HAP-1 (cell line): ENCODE results near the gene TTYH1.

Experiments used
- DNase-seq, 2 experiments: peaks; one replicate each; pipeline ENCODE4 v3.0.0-alpha.2; 2016 to 2020; ENCODE audit warnings: low spot score in 2 of 2
- H3K27me3 ChIP-seq: fragments of 250-450 bp; sonication (Bioruptor Pico); 2 replicates; pipeline ENCODE4 v1.5.1; 2020; ENCODE audit warnings: low read depth, mild to moderate bottlenecking, moderate library complexity
- H3K36me3 ChIP-seq: fragments of 250-450 bp; sonication (Bioruptor Pico); replicated peaks from 2 replicates; pipeline ENCODE4 v1.5.1; 2020; ENCODE audit warnings: mild to moderate bottlenecking
- H3K4me1 ChIP-seq: fragments of 250-450 bp; sonication (Bioruptor Pico); 2 replicates; pipeline ENCODE4 v1.5.1; 2020; ENCODE audit warnings: mild to moderate bottlenecking
- H3K4me3 ChIP-seq: fragments of 250-450 bp; sonication (Bioruptor Pico); 2 replicates; pipeline ENCODE4 v1.5.1; 2020; ENCODE audit warnings: mild to moderate bottlenecking, moderate library complexity
- H3K9me3 ChIP-seq: fragments of 250-450 bp; sonication (Bioruptor Pico); 2 replicates; pipeline ENCODE4 v1.5.1; 2020; ENCODE audit warnings: mild to moderate bottlenecking, moderate library complexity
- in situ Hi-C: fragments of 300-500 bp; cut with MboI; formaldehyde crosslinking; loops from 3 replicates; pipeline ENCODE4 v1.14.3; 2020; ENCODE audit warnings: low sequenced_read_pairs, inconsistent platforms, mixed read lengths

TTYH1 gene

DNA sequence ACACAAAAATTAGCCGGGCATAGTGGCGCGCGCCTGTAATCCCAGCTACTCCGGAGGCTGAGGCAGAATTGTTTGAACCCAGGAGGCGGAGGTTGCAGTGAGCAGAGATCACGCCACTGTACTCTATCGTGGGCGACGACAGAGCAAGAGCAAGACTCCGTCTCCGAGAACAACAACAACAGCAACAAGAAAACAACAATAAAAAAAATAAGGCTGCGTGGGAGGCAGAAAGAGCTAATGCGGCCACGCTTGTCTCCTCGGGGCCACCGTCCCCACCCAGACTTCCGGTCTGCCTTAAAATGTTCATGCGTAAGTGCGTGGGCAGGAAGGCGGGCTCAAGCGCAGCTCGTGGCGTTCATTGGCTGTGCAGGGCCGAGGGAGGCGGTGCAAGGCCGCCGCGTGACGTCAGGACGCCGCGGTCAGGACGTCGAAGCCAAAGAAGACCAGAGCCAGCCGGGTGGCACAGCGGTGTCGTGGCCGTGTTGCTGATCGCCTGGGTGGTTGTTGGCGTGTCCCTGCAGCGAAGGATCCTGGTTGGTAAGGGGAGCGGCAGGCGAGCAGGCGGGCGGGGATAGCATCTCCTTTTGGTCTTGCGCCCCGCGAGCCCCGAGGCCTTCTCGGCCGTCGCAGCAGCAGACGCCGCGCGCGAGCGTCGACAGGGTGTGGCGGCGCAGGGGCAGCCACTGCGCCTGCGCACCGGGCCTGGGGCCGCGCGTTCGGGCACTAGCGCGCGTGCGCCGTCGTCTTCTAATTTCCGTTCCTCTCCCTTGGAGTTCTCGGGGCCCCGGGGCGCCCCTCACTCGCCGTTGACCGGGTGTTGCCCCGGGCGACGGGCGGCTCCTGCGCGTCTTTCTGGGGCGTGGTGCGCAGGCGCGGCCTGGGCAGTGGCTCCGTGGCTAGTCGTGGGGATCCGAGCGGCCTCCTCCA is 33.8 kb downstream of the TTYH1 start, which contains the start of gene LENG8:
Gene LENG8, plus strand, starts transcription at position 426 of the 927 bp plus-strand sequence. CDS start 2,146 bp downstream, outside the sequence.
- peaks cover 41% of the 10 kb centered on the region for H3K36me3 ChIP-seq
- in situ Hi-C loops, result no loop called here

DNA sequence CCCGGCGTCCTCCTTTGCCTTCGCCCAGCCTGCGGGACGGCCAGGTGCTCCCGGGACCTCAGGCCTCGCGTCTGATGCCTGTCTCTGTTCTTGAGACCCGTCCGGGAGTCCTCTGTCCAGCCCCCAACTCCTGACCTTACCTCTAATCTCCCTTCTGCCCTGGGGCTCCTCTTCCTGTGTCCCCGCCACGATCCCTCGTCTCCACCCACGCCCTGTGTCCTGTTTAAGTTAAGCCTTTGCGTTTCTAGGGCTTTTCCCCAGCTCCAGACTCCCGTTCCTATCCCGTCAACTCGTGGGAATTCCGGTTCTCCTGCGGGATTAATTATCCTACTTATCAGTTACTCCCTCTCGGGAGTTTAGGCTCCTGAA is 34.4 kb downstream of the TTYH1 start:
- DNase-seq, result no peak
- H3K4me3 ChIP-seq, result peak overlapping the region; percentile 94
- 0 out of 2 replicates have a peak, but pooled peaks cover 3% of the 10 kb centered on the region for H3K9me3 ChIP-seq
- H3K36me3 ChIP-seq, result peaks cover 47% of the 10 kb centered on the region
- in situ Hi-C loops, result loop anchor here (25.0 kb wide), 1 partner anchor 1213 kb away; the partner anchor contains the start of gene U2AF2
- peaks cover 10% of the 10 kb centered on the region for H3K4me1 ChIP-seq
- no peaks in the 10 kb centered on the region for H3K27me3 ChIP-seq

More for the DNA sequence above, 33.8 kb downstream of the TTYH1 start, which contains the start of gene LENG8:
- peaks cover 10% of the 10 kb centered on the region for H3K4me1 ChIP-seq
- 0 out of 2 replicates have a peak, but pooled peaks cover 3% of the 10 kb centered on the region for H3K9me3 ChIP-seq
- peak within 1 kb of the TSS; percentile 94 for H3K4me3 ChIP-seq
- H3K27me3 ChIP-seq, result no peaks in the 10 kb centered on the region
- DNase-seq, result peak; percentile 88 to 95

DNA sequence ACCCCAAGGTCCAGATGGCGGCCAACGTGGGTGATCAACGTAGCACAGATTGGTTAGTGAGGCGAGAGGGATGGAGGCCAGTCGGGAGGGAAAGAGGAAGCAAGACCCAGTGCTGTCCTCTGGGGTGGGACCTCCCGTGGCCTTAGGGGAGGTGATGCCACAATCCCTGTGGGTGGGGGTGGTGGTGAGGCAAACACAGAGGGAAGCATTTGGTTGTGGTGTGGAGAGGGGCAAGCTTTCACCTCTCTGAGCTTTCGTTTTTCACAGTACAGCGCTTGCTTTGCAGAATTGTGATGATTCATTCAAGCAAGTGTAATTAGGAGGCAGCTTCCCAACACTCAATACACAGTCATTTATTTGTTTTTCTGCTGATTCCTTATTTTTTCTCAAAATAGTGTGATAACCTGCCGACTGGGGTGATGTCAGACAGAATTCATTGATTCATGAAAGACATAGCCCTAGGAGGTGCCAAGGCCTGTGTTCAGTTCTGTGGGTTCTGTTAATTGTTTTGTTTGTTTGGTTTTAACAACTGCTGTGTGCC is 36.1 kb downstream of the TTYH1 start:
- Histone ChIP-seq H3K27me3 (no peaks in the 10 kb centered on the region), H3K36me3 (peaks cover 64% of the 10 kb centered on the region), H3K9me3 (0 out of 2 replicates have a peak, but pooled peaks cover 3% of the 10 kb centered on the region), H3K4me1 (peaks cover 10% of the 10 kb centered on the region), H3K4me3 (no peak overlapping the region; the same call in 1 of the 2 replicates)
- in situ Hi-C loops, result loop anchor here (25.0 kb wide), 1 partner anchor 1211 kb away; the partner anchor contains the start of gene U2AF2
- DNase-seq, result no peak

DNA sequence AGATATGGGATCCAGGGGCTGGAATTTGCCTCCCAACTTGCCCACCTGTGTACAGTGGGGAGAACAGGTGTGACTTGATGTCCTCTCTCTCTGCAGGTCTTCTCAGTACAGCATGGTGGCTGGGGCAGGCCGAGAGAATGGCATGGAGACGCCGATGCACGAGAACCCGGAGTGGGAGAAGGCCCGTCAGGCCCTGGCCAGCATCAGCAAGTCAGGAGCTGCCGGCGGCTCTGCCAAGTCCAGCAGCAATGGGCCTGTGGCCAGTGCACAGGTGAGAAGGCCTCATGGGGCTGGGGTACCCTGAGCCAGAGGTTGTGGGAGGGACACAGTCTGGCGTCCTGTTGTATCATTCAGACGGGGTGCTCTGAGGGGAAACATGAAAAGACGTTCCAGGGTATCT is 36.7 kb downstream of the TTYH1 start:
- peaks cover 7% of the 10 kb centered on the region for H3K4me1 ChIP-seq
- in situ Hi-C loops, result loop anchor here (25.0 kb wide), 1 partner anchor 1210 kb away; the partner anchor contains the start of gene U2AF2
- no peak for DNase-seq

DNA sequence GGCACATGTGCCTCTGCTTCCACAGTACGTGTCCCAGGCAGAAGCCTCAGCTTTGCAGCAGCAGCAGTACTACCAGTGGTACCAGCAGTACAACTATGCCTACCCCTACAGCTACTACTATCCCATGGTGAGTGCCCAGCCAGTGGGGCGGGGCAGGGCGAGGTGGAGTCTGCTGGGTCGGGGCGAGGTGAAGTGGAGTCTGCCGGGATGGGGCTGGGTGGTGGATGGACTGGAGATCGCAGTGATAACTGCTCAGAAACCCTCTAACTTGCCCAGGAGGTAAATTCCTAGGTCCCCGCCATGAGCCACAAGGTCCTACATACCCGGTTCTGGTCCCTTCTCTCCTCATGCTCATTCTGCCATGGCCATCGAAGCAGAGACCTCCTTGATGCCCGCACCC is 37.4 kb downstream of the TTYH1 start:
- H3K4me3 ChIP-seq, result no peak overlapping the region
- H3K27me3 ChIP-seq, result no peaks in the 10 kb centered on the region
- DNase-seq, result no peak
- peaks cover 3% of the 10 kb centered on the region; the same call in 1 of the 2 replicates for H3K4me1 ChIP-seq
- in situ Hi-C loops, result loop anchor here (25.0 kb wide), 1 partner anchor 1210 kb away; the partner anchor contains the start of gene U2AF2
- peaks cover 77% of the 10 kb centered on the region for H3K36me3 ChIP-seq
- 0 out of 2 replicates have a peak, but pooled peaks cover 3% of the 10 kb centered on the region for H3K9me3 ChIP-seq

More for the DNA sequence above, 36.7 kb downstream of the TTYH1 start:
- H3K9me3 ChIP-seq, result 0 out of 2 replicates have a peak, but pooled peaks cover 3% of the 10 kb centered on the region
- no peaks in the 10 kb centered on the region for H3K27me3 ChIP-seq
- H3K4me3 ChIP-seq, result no peak overlapping the region
- H3K36me3 ChIP-seq, result peaks cover 70% of the 10 kb centered on the region

DNA sequence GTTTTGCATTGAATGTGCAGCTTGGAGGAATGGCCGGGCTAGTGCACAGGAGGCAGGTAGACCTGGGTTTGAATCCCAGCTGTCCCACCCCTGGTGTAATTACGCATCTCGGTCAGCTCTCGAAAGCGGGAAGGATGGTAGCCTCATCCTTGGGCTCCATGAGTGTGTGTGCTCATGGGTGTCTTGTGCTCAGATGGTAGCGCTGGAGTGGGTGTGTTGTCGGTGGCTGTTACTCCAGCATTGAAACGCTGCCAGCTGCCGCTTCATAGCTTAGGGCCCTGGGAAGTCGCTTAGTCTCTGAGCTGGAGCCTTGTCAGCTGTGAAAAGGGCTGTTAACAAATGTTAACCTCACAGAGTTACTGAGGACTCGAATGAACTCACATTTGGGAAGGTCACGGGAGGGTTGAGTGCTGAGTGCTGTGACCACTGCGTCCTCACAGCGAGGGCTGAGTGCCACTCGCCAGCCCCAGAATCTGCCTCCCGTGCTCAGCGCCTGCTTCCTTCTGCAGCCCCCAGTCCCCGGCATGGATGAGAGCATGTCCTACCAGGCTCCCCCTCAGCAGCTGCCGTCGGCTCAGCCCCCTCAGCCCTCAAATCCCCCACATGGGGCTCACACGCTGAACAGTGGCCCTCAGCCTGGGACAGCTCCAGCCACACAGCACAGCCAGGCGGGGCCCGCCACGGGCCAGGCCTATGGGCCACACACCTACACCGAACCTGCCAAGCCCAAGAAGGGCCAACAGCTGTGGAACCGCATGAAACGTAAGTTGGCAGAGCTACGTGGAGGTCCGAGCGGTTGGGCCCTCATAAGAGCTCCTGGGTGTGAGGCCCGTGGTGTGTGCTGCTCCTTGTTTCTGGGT is 38.9 kb downstream of the TTYH1 start:
- in situ Hi-C loops, result loop anchor here (25.0 kb wide), 1 partner anchor 1208 kb away; the partner anchor contains the start of gene U2AF2
- DNase-seq, result no peak
- Histone ChIP-seq H3K27me3 (no peaks in the 10 kb centered on the region), H3K36me3 (peaks cover 92% of the 10 kb centered on the region), H3K4me1 (peaks cover 3% of the 10 kb centered on the region; the same call in 1 of the 2 replicates), H3K9me3 (no peaks in the 10 kb centered on the region), H3K4me3 (no peak overlapping the region)

DNA sequence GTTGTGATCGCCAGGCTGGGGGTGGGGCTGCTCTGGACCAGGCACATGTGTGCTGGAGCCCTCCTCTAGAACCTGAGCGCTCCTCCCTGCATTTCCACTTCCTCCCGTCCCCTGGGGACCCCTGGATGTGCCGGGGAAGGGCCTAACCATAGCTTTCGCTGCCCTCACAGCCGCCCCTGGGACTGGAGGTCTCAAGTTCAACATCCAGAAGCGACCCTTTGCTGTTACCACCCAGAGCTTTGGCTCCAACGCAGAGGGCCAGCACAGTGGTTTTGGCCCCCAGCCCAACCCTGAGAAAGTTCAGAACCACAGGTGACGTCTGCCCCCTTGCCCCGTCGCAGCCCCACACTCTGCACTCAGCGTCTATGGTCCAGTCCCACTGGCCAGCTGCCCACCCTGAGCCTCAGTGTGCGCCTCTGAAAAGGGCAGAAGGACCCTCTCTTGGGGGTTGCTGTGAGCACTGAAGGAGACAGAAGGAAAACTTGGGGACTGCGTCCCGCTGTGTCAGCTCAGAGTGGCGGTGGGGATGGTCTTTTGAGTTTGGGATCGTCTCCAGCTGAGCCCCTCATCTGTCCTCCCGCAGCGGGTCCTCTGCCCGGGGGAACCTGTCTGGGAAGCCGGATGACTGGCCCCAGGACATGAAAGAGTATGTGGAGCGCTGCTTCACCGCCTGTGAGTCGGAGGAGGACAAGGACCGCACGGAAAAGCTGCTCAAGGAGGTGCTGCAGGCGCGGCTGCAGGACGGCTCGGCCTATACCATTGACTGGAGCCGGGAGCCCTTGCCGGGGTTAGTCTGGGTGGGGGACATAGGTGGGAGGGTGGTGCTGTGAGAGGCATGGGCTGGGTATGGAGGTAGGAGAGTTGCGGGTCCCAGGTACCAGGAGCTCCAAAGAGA is 39.8 kb downstream of the TTYH1 start:
- Histone ChIP-seq H3K36me3 (peaks cover 93% of the 10 kb centered on the region), H3K9me3 (no peaks in the 10 kb centered on the region), H3K4me1 (peaks cover 3% of the 10 kb centered on the region; the same call in 1 of the 2 replicates), H3K27me3 (no peaks in the 10 kb centered on the region), H3K4me3 (no peak overlapping the region)
- in situ Hi-C loops, result loop anchor here (25.0 kb wide), 1 partner anchor 1207 kb away; the partner anchor contains the start of gene U2AF2
- DNase-seq, result no peak

DNA sequence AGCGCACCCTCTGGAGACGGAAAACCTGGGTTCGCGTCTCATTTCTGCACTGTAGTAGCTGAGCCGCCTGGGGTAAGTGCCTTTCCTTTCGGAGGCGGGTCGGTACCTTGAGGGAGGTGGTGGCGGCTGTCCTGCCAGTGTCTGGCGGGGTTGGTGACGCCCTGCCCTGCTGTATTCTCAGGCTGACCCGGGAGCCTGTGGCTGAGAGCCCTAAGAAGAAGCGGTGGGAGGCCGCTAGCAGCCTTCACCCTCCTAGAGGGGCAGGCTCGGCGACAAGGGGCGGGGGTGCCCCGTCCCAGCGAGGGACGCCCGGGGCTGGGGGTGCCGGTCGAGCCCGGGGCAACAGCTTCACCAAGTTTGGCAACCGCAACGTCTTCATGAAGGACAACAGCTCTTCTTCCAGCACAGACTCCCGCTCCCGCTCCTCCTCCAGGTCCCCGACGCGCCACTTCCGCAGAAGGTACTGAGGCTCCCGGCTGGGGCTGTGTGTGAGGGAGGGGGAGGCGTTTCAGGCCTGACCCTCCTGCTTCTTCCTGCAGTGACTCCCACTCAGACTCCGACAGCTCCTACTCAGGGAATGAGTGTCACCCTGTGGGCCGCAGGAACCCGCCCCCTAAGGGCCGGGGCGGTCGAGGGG is 40.6 kb downstream of the TTYH1 start:
- in situ Hi-C loops, result loop anchor here (25.0 kb wide), 1 partner anchor 1206 kb away; the partner anchor contains the start of gene U2AF2
- H3K9me3 ChIP-seq, result no peaks in the 10 kb centered on the region

DNA sequence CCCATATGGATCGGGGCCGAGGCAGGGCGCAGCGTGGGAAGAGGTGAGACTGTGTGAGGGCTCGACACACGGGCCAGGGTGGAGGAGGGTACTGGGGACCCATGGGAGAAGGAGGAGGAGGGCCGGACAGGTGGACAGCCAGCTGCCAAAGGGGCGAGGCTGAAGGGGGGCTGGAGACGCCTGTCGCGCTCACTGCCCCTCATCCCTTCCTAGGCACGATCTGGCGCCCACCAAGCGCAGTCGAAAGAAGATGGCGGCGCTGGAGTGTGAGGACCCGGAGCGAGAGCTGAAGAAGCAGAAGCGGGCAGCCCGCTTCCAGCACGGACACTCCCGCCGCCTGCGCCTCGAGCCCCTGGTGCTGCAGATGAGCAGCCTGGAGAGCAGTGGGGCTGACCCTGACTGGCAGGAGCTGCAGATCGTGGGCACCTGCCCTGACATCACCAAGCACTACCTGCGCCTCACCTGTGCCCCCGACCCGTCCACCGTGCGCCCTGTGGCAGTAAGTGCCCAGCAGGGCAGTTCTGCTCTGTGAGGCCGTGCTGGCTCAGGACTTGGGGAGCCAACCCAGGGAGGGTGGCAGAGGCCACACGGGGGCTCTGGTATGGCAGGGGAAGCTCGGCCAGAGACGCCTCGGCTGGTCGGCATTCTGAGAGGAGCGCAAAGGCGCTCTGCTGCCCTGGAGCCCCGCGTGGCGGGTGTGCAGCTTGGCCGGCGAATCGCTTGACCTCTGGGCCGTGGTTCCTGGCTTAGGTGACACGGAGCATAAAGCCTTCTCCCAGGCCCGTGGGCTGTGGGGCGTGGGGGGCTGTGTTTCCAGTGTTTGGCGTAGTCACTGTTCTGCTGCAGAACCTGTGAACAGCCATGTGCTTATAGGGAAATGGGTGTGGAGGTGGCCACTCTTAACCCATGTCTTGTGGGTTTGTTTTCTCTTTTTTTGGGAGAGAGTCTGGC is 41.4 kb downstream of the TTYH1 start:
- Histone ChIP-seq H3K27me3 (no peaks in the 10 kb centered on the region), H3K4me3 (no peak overlapping the region), H3K4me1 (no peaks in the 10 kb centered on the region), H3K36me3 (peaks cover 91% of the 10 kb centered on the region), H3K9me3 (no peaks in the 10 kb centered on the region)
- in situ Hi-C loops, result loop anchor here (25.0 kb wide), 1 partner anchor 1206 kb away; the partner anchor contains the start of gene U2AF2
- no peak for DNase-seq

More for the DNA sequence above, 40.6 kb downstream of the TTYH1 start:
- no peak for DNase-seq
- Histone ChIP-seq H3K4me3 (no peak overlapping the region), H3K27me3 (no peaks in the 10 kb centered on the region), H3K4me1 (peaks cover under 1% of the 10 kb centered on the region; the same call in 1 of the 2 replicates), H3K36me3 (peaks cover 92% of the 10 kb centered on the region)

DNA sequence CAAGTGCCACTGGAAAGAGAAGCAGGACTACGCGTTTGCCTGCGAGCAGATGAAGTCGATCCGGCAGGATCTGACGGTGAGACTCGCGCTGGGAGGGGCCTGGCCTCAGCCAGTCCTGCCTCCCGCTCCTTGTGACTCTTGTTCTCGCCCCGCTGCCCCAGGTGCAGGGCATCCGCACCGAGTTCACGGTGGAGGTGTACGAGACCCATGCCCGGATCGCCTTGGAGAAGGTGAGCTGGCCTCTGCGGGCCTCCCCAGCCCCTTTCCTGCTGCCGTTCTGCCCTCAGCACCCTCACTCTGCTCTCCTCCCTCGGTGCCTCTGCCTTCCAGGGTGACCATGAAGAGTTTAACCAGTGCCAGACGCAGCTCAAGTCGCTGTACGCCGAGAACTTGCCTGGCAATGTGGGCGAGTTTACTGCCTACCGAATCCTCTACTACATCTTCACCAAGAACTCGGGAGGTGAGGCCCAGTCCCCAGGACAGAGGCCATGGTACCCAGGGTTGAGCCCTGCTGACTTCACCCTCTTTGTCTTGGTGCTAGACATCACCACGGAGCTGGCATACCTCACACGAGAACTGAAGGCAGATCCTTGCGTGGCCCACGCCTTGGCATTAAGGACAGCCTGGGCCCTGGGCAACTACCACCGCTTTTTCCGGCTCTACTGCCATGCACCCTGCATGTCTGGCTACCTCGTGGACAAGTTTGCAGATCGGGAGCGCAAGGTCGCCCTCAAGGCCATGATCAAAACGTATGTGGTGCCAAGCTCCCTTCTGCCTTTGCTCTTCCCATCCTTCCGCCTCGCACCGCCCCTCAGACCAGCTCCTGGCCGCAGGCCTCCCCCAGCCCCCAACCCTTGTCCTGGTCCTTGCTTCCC is 42.7 kb downstream of the TTYH1 start:
- in situ Hi-C loops, result loop anchor here (25.0 kb wide), 1 partner anchor 1204 kb away; the partner anchor contains the start of gene U2AF2
- no peak overlapping the region for H3K4me3 ChIP-seq
- H3K4me1 ChIP-seq, result no peaks in the 10 kb centered on the region; the same call in none of the 2 replicates
- peaks cover 88% of the 10 kb centered on the region for H3K36me3 ChIP-seq
- no peaks in the 10 kb centered on the region for H3K9me3 ChIP-seq
- no peak for DNase-seq
- no peaks in the 10 kb centered on the region for H3K27me3 ChIP-seq
